PC-9 (cell line): ENCODE results near the gene SCN1B. TPM values are rescaled to one million over a fixed set of nuclear protein-coding genes. Genes with fewer than 3 reads are reported as not detected.

Experiments used
- BruUV-seq: library from RNA; stranded (reverse); fragments of 400-500 nt; replicated peaks from 2 replicates; lab custom pipeline; 2021; lab: Mats Ljungman, UMichigan
- CTCF ChIA-PET: fragments of 300-600 bp; sonication (Branson Sonifier 250); formaldehyde crosslinking; loops from one replicate; lab custom pipeline; 2022; ENCODE audit warnings: antibody characterized with exemption; lab: Charles Lee
- POLR2A ChIA-PET: fragments of 300-600 bp; sonication (Branson Sonifier 250); formaldehyde crosslinking; loops from one replicate; lab custom pipeline; 2022; ENCODE audit warnings: antibody characterized with exemption; ENCODE audit not compliant: unreplicated experiment; lab: Charles Lee
- DNase-seq, 2 experiments: peaks; one replicate each; pipeline versions ENCODE4 v3.0.0 to v3.0.0-alpha.2; 2015 to 2022; ENCODE audit warnings: mixed read lengths in 1 of 2
- H2AFZ ChIP-seq: fragments of 200-600 bp; sonication (generic); 2 replicates; pipeline ENCODE4 v1.8.1; 2017; ENCODE audit warnings: antibody characterized with exemption
- H3F3A ChIP-seq: fragments of 200-600 bp; sonication (generic); 2 replicates; pipeline ENCODE4 v1.8.1; 2017; ENCODE audit warnings: antibody characterized with exemption, mild to moderate bottlenecking, low read depth; ENCODE audit not compliant: insufficient read depth
- H3K27ac ChIP-seq: fragments of 200-600 bp; sonication (generic); 2 replicates; pipeline ENCODE4 v1.6.1; 2016; ENCODE audit warnings: mixed run types
- H3K27me3 ChIP-seq: fragments of 200-600 bp; sonication (generic); 2 replicates; pipeline ENCODE4 v1.6.1; 2016; ENCODE audit warnings: low read depth, mixed run types; ENCODE audit not compliant: insufficient read depth
- H3K36me3 ChIP-seq: fragments of 200-600 bp; sonication (generic); 2 replicates; pipeline ENCODE4 v1.6.1; 2016; ENCODE audit warnings: low read depth, mixed run types
- H3K4me1 ChIP-seq: fragments of 200-600 bp; sonication (generic); replicated peaks from 2 replicates; pipeline ENCODE4 v1.6.1; 2016; ENCODE audit warnings: mixed run types; ENCODE audit not compliant: insufficient read depth
- H3K4me2 ChIP-seq: fragments of 200-600 bp; sonication (generic); 2 replicates; pipeline ENCODE4 v1.6.1; 2017; ENCODE audit warnings: mixed run types
- H3K4me3 ChIP-seq: fragments of 200-600 bp; sonication (generic); 2 replicates; pipeline ENCODE4 v1.6.1; 2016; ENCODE audit warnings: mixed run types
- H3K79me2 ChIP-seq: fragments of 200-600 bp; sonication (generic); 2 replicates; pipeline ENCODE4 v1.6.1; 2017; ENCODE audit warnings: low read depth, mixed run types
- H3K9me2 ChIP-seq: fragments of 200-600 bp; sonication (generic); 2 replicates; pipeline ENCODE4 v1.8.1; 2017; ENCODE audit warnings: mild to moderate bottlenecking; ENCODE audit not compliant: insufficient read depth
- H3K9me3 ChIP-seq: fragments of 200-600 bp; sonication (generic); 2 replicates; pipeline ENCODE4 v1.8.1; 2016; ENCODE audit warnings: low read depth; ENCODE audit not compliant: insufficient read depth
- H4K20me1 ChIP-seq: fragments of 200-600 bp; sonication (generic); 2 replicates; pipeline ENCODE4 v1.8.1; 2017; ENCODE audit not compliant: insufficient read depth
- EZH2 ChIP-seq: fragments of 200-600 bp; sonication (generic); IDR thresholded peaks from 2 replicates; pipeline ENCODE4 v1.8.0; 2017; ENCODE audit warnings: antibody characterized with exemption, low read depth
- intact Hi-C: fragments of 100-400 bp; cut with micrococcal nuclease; formaldehyde crosslinking; loops from one replicate; pipeline ENCODE4 v1.10.0; 2022; ENCODE audit not compliant: unreplicated experiment
- total RNA-seq: library from RNA; stranded (reverse); gene quantifications from 2 replicates; pipeline ENCODE4 v1.2.3, GENCODE V29; 2021
- TF ChIP-seq, protein P1 (sequence below): fragments of 200-600 bp; sonication (generic); conservative IDR thresholded peaks from 2 replicates; pipeline ENCODE4 v1.6.1; 2017; ENCODE audit warnings: mixed run types, antibody characterized with exemption, mild to moderate bottlenecking, moderate library complexity

SCN1B gene
- total RNA-seq, 1 experiment from 2014 or later, result 2.4 TPM

GRCh38 chr19:35075202-35076025 lies 45.1 kb downstream of the SCN1B start:
- H3K79me2 ChIP-seq, result no peaks in the 10 kb centered on the region
- no TSS peak for BruUV-seq
- H3K36me3 ChIP-seq, result no peaks in the 10 kb centered on the region
- H3K9me2 ChIP-seq, result no peaks in the 10 kb centered on the region
- no peak overlapping the region for H3K4me3 ChIP-seq
- H3K9me3 ChIP-seq, result no peaks in the 10 kb centered on the region
- CTCF ChIA-PET, result no interaction called here
- H4K20me1 ChIP-seq, result no peaks in the 10 kb centered on the region
- no peak overlapping the region for H3K27ac ChIP-seq
- POLR2A ChIA-PET, result interaction anchor here (0.7 kb wide), 1 partner anchor 142 kb away, joined by 4 read pairs; no protein-coding TSS in a partner anchor
- no peaks in the 10 kb centered on the region for H3K4me1 ChIP-seq
- no peak overlapping the region for H2AFZ ChIP-seq
- TF ChIP-seq, protein P1, sequence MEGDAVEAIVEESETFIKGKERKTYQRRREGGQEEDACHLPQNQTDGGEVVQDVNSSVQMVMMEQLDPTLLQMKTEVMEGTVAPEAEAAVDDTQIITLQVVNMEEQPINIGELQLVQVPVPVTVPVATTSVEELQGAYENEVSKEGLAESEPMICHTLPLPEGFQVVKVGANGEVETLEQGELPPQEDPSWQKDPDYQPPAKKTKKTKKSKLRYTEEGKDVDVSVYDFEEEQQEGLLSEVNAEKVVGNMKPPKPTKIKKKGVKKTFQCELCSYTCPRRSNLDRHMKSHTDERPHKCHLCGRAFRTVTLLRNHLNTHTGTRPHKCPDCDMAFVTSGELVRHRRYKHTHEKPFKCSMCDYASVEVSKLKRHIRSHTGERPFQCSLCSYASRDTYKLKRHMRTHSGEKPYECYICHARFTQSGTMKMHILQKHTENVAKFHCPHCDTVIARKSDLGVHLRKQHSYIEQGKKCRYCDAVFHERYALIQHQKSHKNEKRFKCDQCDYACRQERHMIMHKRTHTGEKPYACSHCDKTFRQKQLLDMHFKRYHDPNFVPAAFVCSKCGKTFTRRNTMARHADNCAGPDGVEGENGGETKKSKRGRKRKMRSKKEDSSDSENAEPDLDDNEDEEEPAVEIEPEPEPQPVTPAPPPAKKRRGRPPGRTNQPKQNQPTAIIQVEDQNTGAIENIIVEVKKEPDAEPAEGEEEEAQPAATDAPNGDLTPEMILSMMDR, result no peak
- TF ChIP-seq EZH2, result no peak
- no peaks in the 10 kb centered on the region for H3F3A ChIP-seq
- intact Hi-C loops, result no loop called here
- H3K4me2 ChIP-seq, result no peak overlapping the region
- peaks cover 5% of the 10 kb centered on the region; the same call in 1 of the 2 replicates for H3K27me3 ChIP-seq
- no peak for DNase-seq

- peaks cover 5% of the 10 kb centered on the region; the same call in 1 of the 2 replicates for H3K27me3 ChIP-seq
- ChIA-PET CTCF (no interaction called here), POLR2A (interaction anchor here (0.7 kb wide), 1 partner anchor 141 kb away, joined by 4 read pairs; no protein-coding TSS in a partner anchor)
- TF ChIP-seq, protein P1, result no peak
- no peak for TF ChIP-seq EZH2
- no peak overlapping the region for H3K4me3 ChIP-seq
- H3K9me3 ChIP-seq, result no peaks in the 10 kb centered on the region
- intact Hi-C loops, result no loop called here
- no peaks in the 10 kb centered on the region for H3K9me2 ChIP-seq
- H2AFZ ChIP-seq, result no peak overlapping the region
- no peak overlapping the region for H3K4me2 ChIP-seq
- no peaks in the 10 kb centered on the region for H3F3A ChIP-seq
- H3K4me1 ChIP-seq, result no peaks in the 10 kb centered on the region
- H3K36me3 ChIP-seq, result no peaks in the 10 kb centered on the region
- no peaks in the 10 kb centered on the region for H4K20me1 ChIP-seq
- no peak overlapping the region for H3K27ac ChIP-seq
- DNase-seq, result no peak
- no peaks in the 10 kb centered on the region for H3K79me2 ChIP-seq
- BruUV-seq, result no TSS peak
Measured at GRCh38 chr19:35076026-35076370, 45.7 kb downstream of the SCN1B start.

GRCh38 chr19:35076657-35077056 lies 46.4 kb downstream of the SCN1B start:
- Histone ChIP-seq H3K4me3 (no peak overlapping the region), H3K79me2 (no peaks in the 10 kb centered on the region), H3K4me2 (no peak overlapping the region), H2AFZ (no peak overlapping the region), H3F3A (no peaks in the 10 kb centered on the region), H3K27me3 (peaks cover 5% of the 10 kb centered on the region; the same call in 1 of the 2 replicates), H4K20me1 (no peaks in the 10 kb centered on the region), H3K9me2 (no peaks in the 10 kb centered on the region), H3K4me1 (no peaks in the 10 kb centered on the region), H3K36me3 (no peaks in the 10 kb centered on the region), H3K27ac (no peak overlapping the region), H3K9me3 (no peaks in the 10 kb centered on the region)
- POLR2A ChIA-PET, result no interaction called here
- intact Hi-C loops, result no loop called here
- no peak for TF ChIP-seq EZH2
- TF ChIP-seq, protein P1, result no peak
- no peak for DNase-seq
- BruUV-seq, result no TSS peak
- CTCF ChIA-PET, result no interaction called here
